Measurements from ENCODE around the gene ATP6V1D. TPM values are rescaled to one million over a fixed set of nuclear protein-coding genes. Genes with fewer than 3 reads are reported as not detected.

Gene ATP6V1D
- polyA plus RNA-seq, 1 donor (not counting 4 experiments of a cell fraction or from before 2014, with no cell fraction given) = 112 TPM

DNA sequence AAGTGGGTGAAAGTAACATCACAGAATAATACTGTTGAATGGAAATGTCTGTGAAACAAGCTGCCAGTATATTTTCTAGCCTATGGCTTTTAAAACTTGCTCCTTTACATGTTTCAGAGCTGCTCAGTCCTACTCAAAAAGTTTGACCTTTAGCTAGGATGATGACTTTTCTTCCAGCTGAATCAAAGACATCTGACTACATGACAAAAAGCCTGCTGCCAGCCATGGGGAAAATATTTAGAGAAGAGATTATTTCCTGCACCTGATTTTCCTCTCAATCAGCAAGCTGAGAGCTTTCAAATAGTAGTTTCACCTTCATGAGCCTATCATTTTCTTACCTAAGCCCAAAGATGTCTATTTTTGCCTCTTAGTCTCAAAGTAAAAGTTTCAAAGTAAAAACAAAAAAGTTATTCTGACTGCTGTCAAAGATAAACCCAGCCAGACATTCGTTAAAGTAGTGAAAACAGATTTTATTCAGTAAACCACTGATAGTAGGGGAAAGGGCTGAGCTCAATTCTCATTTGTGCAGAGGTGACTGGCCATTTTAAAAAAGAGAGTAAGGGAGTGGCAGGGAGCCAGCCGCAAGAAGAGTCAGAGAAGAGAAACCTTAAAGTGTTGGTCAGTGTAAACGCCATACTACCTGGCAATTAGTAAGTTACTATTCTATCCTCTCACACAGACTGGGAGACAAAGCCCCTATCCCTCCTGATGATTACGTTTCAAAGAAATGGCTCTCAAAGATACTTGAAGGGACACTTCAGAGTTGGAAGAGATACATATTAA is 2.2 kb downstream of the ATP6V1D start:
- H3K9me3 ChIP-seq (ENCODE audit: control insufficient read depth, low read depth, low read length) = no peaks in the 10 kb centered on the region
- TF ChIP-seq, protein P1, sequence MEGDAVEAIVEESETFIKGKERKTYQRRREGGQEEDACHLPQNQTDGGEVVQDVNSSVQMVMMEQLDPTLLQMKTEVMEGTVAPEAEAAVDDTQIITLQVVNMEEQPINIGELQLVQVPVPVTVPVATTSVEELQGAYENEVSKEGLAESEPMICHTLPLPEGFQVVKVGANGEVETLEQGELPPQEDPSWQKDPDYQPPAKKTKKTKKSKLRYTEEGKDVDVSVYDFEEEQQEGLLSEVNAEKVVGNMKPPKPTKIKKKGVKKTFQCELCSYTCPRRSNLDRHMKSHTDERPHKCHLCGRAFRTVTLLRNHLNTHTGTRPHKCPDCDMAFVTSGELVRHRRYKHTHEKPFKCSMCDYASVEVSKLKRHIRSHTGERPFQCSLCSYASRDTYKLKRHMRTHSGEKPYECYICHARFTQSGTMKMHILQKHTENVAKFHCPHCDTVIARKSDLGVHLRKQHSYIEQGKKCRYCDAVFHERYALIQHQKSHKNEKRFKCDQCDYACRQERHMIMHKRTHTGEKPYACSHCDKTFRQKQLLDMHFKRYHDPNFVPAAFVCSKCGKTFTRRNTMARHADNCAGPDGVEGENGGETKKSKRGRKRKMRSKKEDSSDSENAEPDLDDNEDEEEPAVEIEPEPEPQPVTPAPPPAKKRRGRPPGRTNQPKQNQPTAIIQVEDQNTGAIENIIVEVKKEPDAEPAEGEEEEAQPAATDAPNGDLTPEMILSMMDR (optimal IDR thresholded peaks at IDR 0.05 in 1 of 3, IDR thresholded peaks at IDR 0.05 in 1 of 3, conservative IDR thresholded peaks at IDR 0.05 in 1 of 3; ENCODE audit: extremely low read depth in 1 of 3, insufficient read depth in 2 of 3, low read length in 3 of 3) = no peak
- no peak for TF ChIP-seq EZH2 (IDR thresholded peaks at IDR 0.05; ENCODE audit: low read length)
- peak overlapping the region; percentile 24 for H3K9ac ChIP-seq (ENCODE audit: control insufficient read depth, extremely low read depth, insufficient read depth, low read length)
- H4K20me1 ChIP-seq (ENCODE audit: control insufficient read depth, extremely low read depth, insufficient read depth, low read length) = peaks cover 2% of the 10 kb centered on the region
- peaks cover 6 to 11% of the 10 kb centered on the region in 2 experiments for H3K36me3 ChIP-seq (ENCODE audit: control insufficient read depth in 2 of 2, extremely low read depth in 1 of 2, insufficient read depth in 2 of 2, low read length in 2 of 2)
- H3K4me1 ChIP-seq (ENCODE audit: control insufficient read depth, extremely low read depth, insufficient read depth, low read length) = peaks cover 35% of the 10 kb centered on the region
- H2AFZ ChIP-seq (ENCODE audit: control insufficient read depth, low read length) = no peak overlapping the region
- no peak overlapping the region for H3K27ac ChIP-seq (ENCODE audit: control insufficient read depth, insufficient read depth, low read length)
- peaks cover 87% of the 10 kb centered on the region for H3K79me2 ChIP-seq (ENCODE audit: control insufficient read depth, insufficient read depth, low read length)
- DNase-seq (ENCODE audit: low read depth, low spot score) (no peak), FAIRE-seq (no peak)
- dilution Hi-C loops (cut with MboI; ENCODE audit: extremely low pct_ligation_motif_present, low sequenced_read_pairs) = no loop called here
- peaks cover 1% of the 10 kb centered on the region for H3K9me1 ChIP-seq (ENCODE audit: control insufficient read depth, extremely low read depth, insufficient read depth, low read length)
- peak overlapping the region; percentile 97 for H3K4me2 ChIP-seq (ENCODE audit: control insufficient read depth, extremely low read depth, insufficient read depth, low read depth, low read length)
- no peaks in the 10 kb centered on the region for H3K27me3 ChIP-seq (ENCODE audit: control insufficient read depth, extremely low read depth, insufficient read depth, low read length)
- peak overlapping the region in 1 of 3 experiments; percentile 89 for H3K4me3 ChIP-seq (ENCODE audit: control insufficient read depth in 2 of 3, extremely low read depth in 1 of 3, insufficient read depth in 2 of 3, low read depth in 1 of 3, low read length in 3 of 3)

DNA sequence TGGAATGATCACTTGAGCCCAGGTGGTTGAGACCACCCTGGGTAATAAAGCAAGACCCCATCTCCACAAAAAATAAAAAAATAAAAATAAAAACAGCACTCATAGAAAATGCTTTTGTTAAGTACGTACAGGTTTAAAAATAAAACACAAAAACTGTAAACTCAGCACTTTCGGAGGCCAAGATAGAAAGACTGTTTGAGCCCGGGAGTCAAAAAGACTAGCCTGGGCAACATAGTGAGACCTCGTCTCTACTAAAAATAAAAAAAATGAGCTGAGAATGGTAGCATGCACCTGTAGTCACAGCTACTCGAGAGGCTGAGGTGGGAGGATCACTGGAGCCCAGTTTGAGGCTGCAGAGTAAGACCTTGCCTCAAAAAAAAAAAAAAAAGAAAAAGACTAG is 7.5 kb downstream of the ATP6V1D start:
- Histone ChIP-seq H3K27me3 (ENCODE audit: control insufficient read depth, extremely low read depth, insufficient read depth, low read length) (no peaks in the 10 kb centered on the region), H3K79me2 (ENCODE audit: control insufficient read depth, insufficient read depth, low read length) (peaks cover 47% of the 10 kb centered on the region), H4K20me1 (ENCODE audit: control insufficient read depth, extremely low read depth, insufficient read depth, low read length) (no peaks in the 10 kb centered on the region), H3K9ac (ENCODE audit: control insufficient read depth, extremely low read depth, insufficient read depth, low read length) (no peak overlapping the region), H3K9me1 (ENCODE audit: control insufficient read depth, extremely low read depth, insufficient read depth, low read length) (no peaks in the 10 kb centered on the region), H3K4me3 (ENCODE audit: control insufficient read depth in 2 of 3, extremely low read depth in 1 of 3, insufficient read depth in 2 of 3, low read depth in 1 of 3, low read length in 3 of 3) (no peak overlapping the region), H3K4me2 (ENCODE audit: control insufficient read depth, extremely low read depth, insufficient read depth, low read depth, low read length) (no peak overlapping the region), H2AFZ (ENCODE audit: control insufficient read depth, low read length) (no peak overlapping the region), H3K27ac (ENCODE audit: control insufficient read depth, insufficient read depth, low read length) (no peak overlapping the region), H3K4me1 (ENCODE audit: control insufficient read depth, extremely low read depth, insufficient read depth, low read length) (peaks cover 7% of the 10 kb centered on the region), H3K9me3 (ENCODE audit: control insufficient read depth, low read depth, low read length) (no peaks in the 10 kb centered on the region), H3K36me3 (ENCODE audit: control insufficient read depth in 2 of 2, extremely low read depth in 1 of 2, insufficient read depth in 2 of 2, low read length in 2 of 2) (peaks cover 11 to 14% of the 10 kb centered on the region in 2 experiments)
- dilution Hi-C loops (cut with MboI; ENCODE audit: extremely low pct_ligation_motif_present, low sequenced_read_pairs) = no loop called here
- no peak for TF ChIP-seq EZH2 (IDR thresholded peaks at IDR 0.05; ENCODE audit: low read length)
- TF ChIP-seq, protein P1 (optimal IDR thresholded peaks at IDR 0.05 in 1 of 3, IDR thresholded peaks at IDR 0.05 in 1 of 3, conservative IDR thresholded peaks at IDR 0.05 in 1 of 3; ENCODE audit: extremely low read depth in 1 of 3, insufficient read depth in 2 of 3, low read length in 3 of 3) = no peak
- no peak for DNase-seq (ENCODE audit: low read depth, low spot score)
- no peak for FAIRE-seq

Data from keratinocyte (primary cell).